ENCODE data around the gene NOL4L. TPM values are rescaled to one million over a fixed set of nuclear protein-coding genes. Genes with fewer than 3 reads are reported as not detected.

NOL4L gene
- total and polyA plus RNA-seq, 8 donors: 3.8 to 54.0 (median 15.0) TPM

DNA sequence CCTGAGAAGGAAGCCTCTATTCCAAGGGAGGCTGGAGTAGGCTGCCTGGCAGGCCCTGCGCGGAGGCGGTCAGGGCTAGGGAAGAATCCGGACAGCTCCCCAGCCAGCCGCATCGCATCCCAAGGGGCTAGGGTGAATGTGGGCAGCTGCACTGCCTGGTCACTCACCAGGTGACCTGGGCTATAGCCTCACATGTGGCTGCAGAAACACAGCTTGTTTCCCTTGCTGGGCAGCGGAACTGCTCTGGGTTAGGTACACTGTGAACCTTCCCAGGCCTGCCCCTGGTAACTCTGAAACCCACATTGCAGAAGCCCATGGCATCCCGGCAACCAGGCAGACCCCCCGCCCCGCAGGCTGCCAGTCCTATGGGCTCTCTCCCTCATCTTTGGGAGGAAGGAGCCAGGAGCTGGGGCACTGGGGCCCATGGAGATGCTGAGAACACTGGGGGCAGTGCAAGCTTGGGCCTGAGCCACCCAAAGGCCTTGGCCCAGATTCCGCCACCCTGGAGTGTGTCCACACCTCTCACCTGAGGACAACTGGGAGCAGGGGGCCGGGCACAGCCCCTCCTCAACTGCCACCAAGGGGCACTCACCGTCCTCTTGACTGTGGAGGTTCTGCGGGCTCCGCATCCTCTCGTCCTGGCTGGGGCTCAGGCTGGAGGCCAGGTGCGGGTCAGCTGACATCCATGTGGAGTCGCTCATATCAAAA, 111.0 kb downstream of the NOL4L start:
- Histone ChIP-seq H3K4me3 (peak overlapping the region; percentile 27 to 41 (median 34)), H3K27me3 (no peaks in the 10 kb centered on the region), H3K36me3 (peaks cover 0 to 33% (median 12%) of the 10 kb centered on the region in 4 donors), H3K27ac (peak overlapping the region; percentile 81 to 85 (median 84)), H3K4me1 (peaks cover 71 to 99% (median 85%) of the 10 kb centered on the region in 4 donors), H3K9me3 (no peaks in the 10 kb centered on the region)
- WGBS, 5 donors: 37 to 64% (median 52%) methylated on average over 14 to 18 of the region's 18 CpGs
- intact Hi-C loops (cut with DNase I; ENCODE audit: low total_unique reads): no loop called here
- peak in 1 of 2 donors; percentile 60 for DNase-seq
- TF ChIP-seq EP300 (IDR thresholded peaks at IDR 0.05): no peak
- no peak for TF ChIP-seq CTCF (IDR thresholded peaks at IDR 0.05)
- no peak for TF ChIP-seq POLR2AphosphoS5 (IDR thresholded peaks at IDR 0.05)
- no peak for TF ChIP-seq POLR2A (IDR thresholded peaks at IDR 0.05)

DNA sequence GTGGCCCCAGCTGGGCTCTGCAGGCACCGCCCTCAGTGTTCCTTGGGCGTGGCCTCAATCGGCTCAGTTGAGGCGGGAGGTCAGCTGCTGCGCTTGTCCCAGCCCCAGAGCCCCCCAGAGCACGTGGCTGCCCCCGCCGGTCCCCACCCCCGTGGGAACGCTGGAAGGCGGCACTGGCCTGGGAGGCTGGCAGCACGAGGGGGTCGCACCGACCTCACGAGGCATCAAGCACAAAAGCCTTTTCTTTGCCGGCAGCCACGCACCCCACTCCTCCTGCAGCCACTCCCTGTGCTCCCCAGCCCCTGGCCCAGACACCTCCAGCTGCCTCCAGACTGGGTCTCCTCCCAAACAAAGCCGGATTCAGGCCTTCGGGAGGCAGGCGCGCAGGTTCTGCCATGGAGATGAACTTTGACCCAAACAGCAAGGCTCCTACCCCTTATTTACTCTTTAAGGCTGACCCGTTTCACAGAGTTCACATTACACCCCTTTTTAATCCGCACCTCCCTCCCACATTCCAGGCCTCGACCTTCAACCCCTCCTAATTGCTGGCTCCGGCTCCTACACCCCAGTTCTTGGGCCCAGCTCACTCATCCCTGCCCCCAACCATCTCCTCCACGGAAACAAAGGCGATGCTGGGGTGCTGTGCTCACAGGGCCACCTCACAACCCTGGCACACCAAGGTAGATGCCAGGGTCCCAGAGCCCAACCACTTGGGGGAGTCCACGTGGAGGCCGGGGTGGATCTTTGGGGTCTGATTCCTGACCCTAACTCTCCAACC, 111.7 kb downstream of the NOL4L start:
- peak in 1 of 2 donors; percentile 67 for DNase-seq
- TF ChIP-seq EP300 (IDR thresholded peaks at IDR 0.05): no peak
- TF ChIP-seq CTCF (IDR thresholded peaks at IDR 0.05): no peak
- TF ChIP-seq POLR2AphosphoS5 (IDR thresholded peaks at IDR 0.05): no peak
- TF ChIP-seq POLR2A (IDR thresholded peaks at IDR 0.05): no peak
- WGBS, 5 donors: 21 to 42% (median 29%) methylated on average over 13 to 29 of the region's 29 CpGs
- Histone ChIP-seq H3K4me3 (peak overlapping the region; percentile 9 to 41 (median 30)), H3K4me1 (peaks cover 75 to 97% (median 83%) of the 10 kb centered on the region in 4 donors), H3K27ac (peak overlapping the region; percentile 81 to 85 (median 84)), H3K27me3 (no peaks in the 10 kb centered on the region), H3K9me3 (no peaks in the 10 kb centered on the region), H3K36me3 (peaks cover 0 to 33% (median 12%) of the 10 kb centered on the region in 4 donors)
- intact Hi-C loops (cut with DNase I; ENCODE audit: low total_unique reads): no loop called here

GRCh38 chr20:32472581-32473207, 112.4 kb downstream of the NOL4L start:
- peak overlapping the region in 1 of 4 donors; percentile 41 for H3K4me3 ChIP-seq
- peak overlapping the region; percentile 81 to 85 (median 84) for H3K27ac ChIP-seq
- no peaks in the 10 kb centered on the region for H3K27me3 ChIP-seq
- TF ChIP-seq POLR2AphosphoS5 (IDR thresholded peaks at IDR 0.05): no peak
- TF ChIP-seq EP300 (IDR thresholded peaks at IDR 0.05): no peak
- no peak for TF ChIP-seq CTCF (IDR thresholded peaks at IDR 0.05)
- TF ChIP-seq POLR2A (IDR thresholded peaks at IDR 0.05): no peak
- H3K36me3 ChIP-seq: peaks cover 0 to 33% (median 12%) of the 10 kb centered on the region in 4 donors
- intact Hi-C loops (cut with DNase I; ENCODE audit: low total_unique reads): no loop called here
- DNase-seq: no peak
- peaks cover 77 to 97% (median 85%) of the 10 kb centered on the region in 4 donors for H3K4me1 ChIP-seq
- 85 to 90% (median 88%) methylated on average over 5 to 6 of the region's 6 CpGs for WGBS, 5 donors
- H3K9me3 ChIP-seq: no peaks in the 10 kb centered on the region

DNA sequence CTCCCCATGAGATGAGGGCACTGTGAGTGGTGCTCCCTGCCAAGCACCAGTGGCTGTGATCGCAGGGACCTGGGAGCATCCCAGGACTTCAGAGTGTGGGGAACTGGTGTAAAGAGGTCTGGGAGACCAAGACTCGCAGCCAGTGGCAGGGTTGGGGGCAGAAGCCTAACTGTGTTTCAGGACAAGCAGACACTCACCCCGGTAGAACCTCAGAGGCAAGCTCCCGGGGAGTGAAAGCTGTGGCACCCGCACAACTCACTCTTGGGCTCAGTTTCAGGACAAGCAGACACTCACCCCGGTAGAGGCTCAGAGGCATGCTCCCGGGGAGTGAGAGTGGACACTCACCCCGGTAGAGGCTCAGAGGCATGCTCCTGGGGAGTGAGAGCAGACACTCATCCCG, 114.2 kb downstream of the NOL4L start:
- peak overlapping the region; percentile 5 to 93 (median 85) for H3K27ac ChIP-seq
- intact Hi-C loops (cut with DNase I; ENCODE audit: low total_unique reads): no loop called here
- no peak for DNase-seq

More for the DNA sequence above, 114.2 kb downstream of the NOL4L start:
- TF ChIP-seq CTCF (IDR thresholded peaks at IDR 0.05) (no peak), EP300 (IDR thresholded peaks at IDR 0.05) (no peak), POLR2AphosphoS5 (IDR thresholded peaks at IDR 0.05) (no peak), POLR2A (IDR thresholded peaks at IDR 0.05) (no peak)
- no peak overlapping the region for H3K4me3 ChIP-seq
- 76 to 83% (median 81%) methylated on average over 9 of the region's 9 CpGs for whole genome bisulfite sequencing, 5 donors
- H3K27me3 ChIP-seq: no peaks in the 10 kb centered on the region
- H3K36me3 ChIP-seq: peaks cover 0 to 33% (median 12%) of the 10 kb centered on the region in 4 donors
- H3K9me3 ChIP-seq: no peaks in the 10 kb centered on the region
- H3K4me1 ChIP-seq: peaks cover 77 to 97% (median 84%) of the 10 kb centered on the region in 4 donors
